Activated CD4-positive, alpha-beta memory T cell treated with anti-CD3 and anti-CD28 coated beads, Interleukin-2, amount 10 ng/mL, durations not matched to agents 7 days and 5 days (primary cell): Measurements from ENCODE around the gene DSCAML1. TPM values are rescaled to one million over a fixed set of nuclear protein-coding genes. Genes with fewer than 3 reads are reported as not detected.

ENCODE experiments used
- CTCF ChIA-PET: fragments of 350-600 bp; sonication (Branson Sonifier 250); formaldehyde crosslinking; loops from one replicate; lab custom pipeline; 2021; ENCODE audit warnings: antibody characterized with exemption, inconsistent platforms; lab: Charles Lee
- POLR2A ChIA-PET: fragments of 350-600 bp; sonication (Branson Sonifier 250); formaldehyde crosslinking; loops from one replicate; lab custom pipeline; 2021; ENCODE audit warnings: antibody characterized with exemption; lab: Charles Lee
- DNase-seq: peaks from one replicate; pipeline ENCODE4 v3.0.0-alpha.2; 2020
- H3K27ac Mint-ChIP-seq: one replicate; pipeline ENCODE4 v1.8.0; 2021; ENCODE audit warnings: mild to moderate bottlenecking, mixed read lengths
- H3K27me3 Mint-ChIP-seq: one replicate; pipeline ENCODE4 v1.8.0; 2021; ENCODE audit warnings: mixed read lengths
- H3K36me3 Mint-ChIP-seq: one replicate; pipeline ENCODE4 v1.8.0; 2021; ENCODE audit warnings: low read depth, mixed read lengths
- H3K4me1 Mint-ChIP-seq: one replicate; pipeline ENCODE4 v1.8.0; 2021; ENCODE audit warnings: mixed read lengths
- H3K4me3 Mint-ChIP-seq: one replicate; pipeline ENCODE4 v1.8.0; 2021; ENCODE audit warnings: mild to moderate bottlenecking, mixed read lengths
- H3K9me3 Mint-ChIP-seq: one replicate; pipeline ENCODE4 v1.8.0; 2021; ENCODE audit warnings: mixed read lengths
- total RNA-seq, 2 experiments: library from RNA; stranded (reverse); gene quantifications; one replicate each; pipeline ENCODE4 v1.2.3, GENCODE V29; 2021

Gene DSCAML1
- total RNA-seq, 2 experiments from 2014 or later = 0.03 TPM; not detected in 1

- no peaks in the 10 kb centered on the region for H3K9me3 Mint-ChIP-seq
- ChIA-PET POLR2A (no interaction called here), CTCF (no interaction called here)
- no peak overlapping the region for H3K4me3 Mint-ChIP-seq
- H3K27me3 Mint-ChIP-seq = peaks cover 2% of the 10 kb centered on the region
- H3K36me3 Mint-ChIP-seq = no peaks in the 10 kb centered on the region
- no peak for DNase-seq
- no peak overlapping the region for H3K27ac Mint-ChIP-seq
- no peaks in the 10 kb centered on the region for H3K4me1 Mint-ChIP-seq
Measured at GRCh38 chr11:117663414-117663813, 133.6 kb downstream of the DSCAML1 start.

GRCh38 chr11:117662671-117663269 is 134.2 kb downstream of the DSCAML1 start:
- ChIA-PET POLR2A (no interaction called here), CTCF (no interaction called here)
- no peak overlapping the region for H3K27ac Mint-ChIP-seq
- peaks cover 2% of the 10 kb centered on the region for H3K27me3 Mint-ChIP-seq
- no peak overlapping the region for H3K4me3 Mint-ChIP-seq
- no peaks in the 10 kb centered on the region for H3K9me3 Mint-ChIP-seq
- H3K4me1 Mint-ChIP-seq = no peaks in the 10 kb centered on the region
- DNase-seq = no peak
- no peaks in the 10 kb centered on the region for H3K36me3 Mint-ChIP-seq

GRCh38 chr11:117662255-117662654 is 134.8 kb downstream of the DSCAML1 start:
- Mint-ChIP-seq H3K36me3 (no peaks in the 10 kb centered on the region), H3K4me3 (no peak overlapping the region), H3K27ac (no peak overlapping the region), H3K4me1 (no peaks in the 10 kb centered on the region), H3K9me3 (no peaks in the 10 kb centered on the region), H3K27me3 (peaks cover 2% of the 10 kb centered on the region)
- DNase-seq = no peak
- ChIA-PET CTCF (no interaction called here), POLR2A (no interaction called here)

GRCh38 chr11:117658809-117659208 is 138.2 kb downstream of the DSCAML1 start:
- Mint-ChIP-seq H3K9me3 (no peaks in the 10 kb centered on the region), H3K4me1 (no peaks in the 10 kb centered on the region), H3K27me3 (peaks cover 2% of the 10 kb centered on the region), H3K4me3 (no peak overlapping the region), H3K27ac (no peak overlapping the region), H3K36me3 (no peaks in the 10 kb centered on the region)
- ChIA-PET POLR2A (no interaction called here), CTCF (no interaction called here)
- no peak for DNase-seq

- H3K27ac Mint-ChIP-seq = no peak overlapping the region
- ChIA-PET CTCF (no interaction called here), POLR2A (no interaction called here)
- no peaks in the 10 kb centered on the region for H3K4me1 Mint-ChIP-seq
- no peaks in the 10 kb centered on the region for H3K9me3 Mint-ChIP-seq
- no peak overlapping the region for H3K4me3 Mint-ChIP-seq
- no peak for DNase-seq
- H3K27me3 Mint-ChIP-seq = peaks cover 2% of the 10 kb centered on the region
- no peaks in the 10 kb centered on the region for H3K36me3 Mint-ChIP-seq
Measured at GRCh38 chr11:117657794-117658193, 139.2 kb downstream of the DSCAML1 start.

GRCh38 chr11:117654281-117655255 is 142.4 kb downstream of the DSCAML1 start:
- Mint-ChIP-seq H3K36me3 (no peaks in the 10 kb centered on the region), H3K27me3 (peaks cover 5% of the 10 kb centered on the region), H3K9me3 (no peaks in the 10 kb centered on the region), H3K27ac (no peak overlapping the region), H3K4me1 (no peaks in the 10 kb centered on the region), H3K4me3 (no peak overlapping the region)
- DNase-seq = no peak
- CTCF ChIA-PET = no interaction called here
- POLR2A ChIA-PET = no interaction called here

GRCh38 chr11:117652521-117652920 is 144.5 kb downstream of the DSCAML1 start:
- no peak for DNase-seq

GRCh38 chr11:117649296-117650055 is 147.5 kb downstream of the DSCAML1 start:
- Mint-ChIP-seq H3K36me3 (no peaks in the 10 kb centered on the region), H3K27ac (no peak overlapping the region), H3K4me1 (no peaks in the 10 kb centered on the region), H3K4me3 (no peak overlapping the region), H3K27me3 (peaks cover 3% of the 10 kb centered on the region), H3K9me3 (no peaks in the 10 kb centered on the region)
- CTCF ChIA-PET = no interaction called here
- POLR2A ChIA-PET = no interaction called here
- no peak for DNase-seq

More at GRCh38 chr11:117652521-117652920, 144.5 kb downstream of the DSCAML1 start:
- no peak overlapping the region for H3K27ac Mint-ChIP-seq
- H3K4me1 Mint-ChIP-seq = no peaks in the 10 kb centered on the region
- H3K36me3 Mint-ChIP-seq = no peaks in the 10 kb centered on the region
- no peaks in the 10 kb centered on the region for H3K9me3 Mint-ChIP-seq
- ChIA-PET CTCF (no interaction called here), POLR2A (no interaction called here)
- peaks cover 3% of the 10 kb centered on the region for H3K27me3 Mint-ChIP-seq
- H3K4me3 Mint-ChIP-seq = no peak overlapping the region

- no peak for DNase-seq
- ChIA-PET POLR2A (no interaction called here), CTCF (no interaction called here)
- Mint-ChIP-seq H3K4me1 (no peaks in the 10 kb centered on the region), H3K36me3 (no peaks in the 10 kb centered on the region), H3K4me3 (no peak overlapping the region), H3K27ac (no peak overlapping the region), H3K9me3 (no peaks in the 10 kb centered on the region), H3K27me3 (peaks cover 3% of the 10 kb centered on the region)
Measured at GRCh38 chr11:117647872-117648271, 149.1 kb downstream of the DSCAML1 start.

GRCh38 chr11:117647207-117647606 is 149.8 kb downstream of the DSCAML1 start:
- Mint-ChIP-seq H3K27me3 (peaks cover 3% of the 10 kb centered on the region), H3K4me1 (no peaks in the 10 kb centered on the region), H3K36me3 (no peaks in the 10 kb centered on the region), H3K27ac (no peak overlapping the region), H3K4me3 (no peak overlapping the region), H3K9me3 (no peaks in the 10 kb centered on the region)
- no peak for DNase-seq
- ChIA-PET POLR2A (no interaction called here), CTCF (interaction anchor here (0.7 to 2.0 kb wide), 2 partner anchors 25 to 221 kb away, joined by 3 to 6 read pairs; no protein-coding TSS in a partner anchor)

GRCh38 chr11:117646411-117646810 is 150.6 kb downstream of the DSCAML1 start:
- no peaks in the 10 kb centered on the region for H3K4me1 Mint-ChIP-seq
- no peaks in the 10 kb centered on the region for H3K9me3 Mint-ChIP-seq
- ChIA-PET CTCF (interaction anchor here (0.7 to 2.0 kb wide), 4 partner anchors 25 to 226 kb away, joined by 3 to 6 read pairs (median 3); no protein-coding TSS in a partner anchor), POLR2A (no interaction called here)
- no peaks in the 10 kb centered on the region for H3K36me3 Mint-ChIP-seq
- DNase-seq = no peak
- H3K27me3 Mint-ChIP-seq = peaks cover 3% of the 10 kb centered on the region
- no peak overlapping the region for H3K4me3 Mint-ChIP-seq
- no peak overlapping the region for H3K27ac Mint-ChIP-seq

GRCh38 chr11:117644403-117645155 is 152.4 kb downstream of the DSCAML1 start:
- DNase-seq = no peak
- Mint-ChIP-seq H3K36me3 (no peaks in the 10 kb centered on the region), H3K27me3 (no peaks in the 10 kb centered on the region), H3K4me3 (no peak overlapping the region), H3K4me1 (no peaks in the 10 kb centered on the region), H3K27ac (no peak overlapping the region), H3K9me3 (no peaks in the 10 kb centered on the region)
- ChIA-PET POLR2A (no interaction called here), CTCF (no interaction called here)
